ENCODE results near the gene FKBP2.
"Not testable (repeated sequence)": the region's sequence is repeated elsewhere in the genome, so short reads cannot be mapped to it uniquely, and the experiment has no call there.

Gene FKBP2

GRCh38 chr11:64234647-64235379 lies 6.1 kb upstream of the FKBP2 start:
- peak; percentile 51 for DNase-seq (ENCODE audit: low spot score)

- DNase-seq (ENCODE audit: low spot score), result no peak
These were observed 5.3 kb upstream of the FKBP2 start for GRCh38 chr11:64235437-64236161.

- no peak for DNase-seq (ENCODE audit: low spot score)
These were observed 3.4 kb upstream of the FKBP2 start for GRCh38 chr11:64237484-64237951.

GRCh38 chr11:64238076-64238475 lies 2.8 kb upstream of the FKBP2 start:
- no peak for DNase-seq (ENCODE audit: low spot score)

- no peak for DNase-seq (ENCODE audit: low spot score)
These were observed 1.9 kb upstream of the FKBP2 start for GRCh38 chr11:64238999-64239398.

GRCh38 chr11:64239662-64240434 lies 1.0 kb upstream of the FKBP2 start:
- DNase-seq (ENCODE audit: low spot score), result no peak

GRCh38 chr11:64241241-64241490 lies 271 bp downstream of the FKBP2 start:
- peak; percentile 97 for DNase-seq (ENCODE audit: low spot score)

GRCh38 chr11:64241491-64242374 lies 838 bp downstream of the FKBP2 start:
- peak; percentile 66 for DNase-seq (ENCODE audit: low spot score)

GRCh38 chr11:64243236-64243854 lies 2.5 kb downstream of the FKBP2 start:
- DNase-seq (ENCODE audit: low spot score), result no peak

- no peak for DNase-seq (ENCODE audit: low spot score)
These were observed 3.2 kb downstream of the FKBP2 start for GRCh38 chr11:64244107-64244506.

GRCh38 chr11:64244966-64245365 lies 4.1 kb downstream of the FKBP2 start:
- DNase-seq (ENCODE audit: low spot score), result no peak

GRCh38 chr11:64245401-64245796 lies 4.5 kb downstream of the FKBP2 start:
- no peak for DNase-seq (ENCODE audit: low spot score)

GRCh38 chr11:64245797-64246620 lies 5.1 kb downstream of the FKBP2 start:
- DNase-seq (ENCODE audit: low spot score), result peak; percentile 96

- not testable (repeated sequence) for DNase-seq (ENCODE audit: low spot score)
These were observed 5.7 kb downstream of the FKBP2 start for GRCh38 chr11:64246621-64246870.

- DNase-seq (ENCODE audit: low spot score), result peak; percentile 96
These were observed 6.2 kb downstream of the FKBP2 start, which contains the start of gene PPP1R14B for GRCh38 chr11:64246871-64247728. Gene PPP1R14B, minus strand, starts transcription at chr11:64246943. Its CDS starts 270 bp downstream, at chr11:64246673.

GRCh38 chr11:64247729-64248531 lies 7.0 kb downstream of the FKBP2 start:
- DNase-seq (ENCODE audit: low spot score), result no peak

- no peak for DNase-seq (ENCODE audit: low spot score)
These were observed 7.7 kb downstream of the FKBP2 start for GRCh38 chr11:64248578-64248977.

- DNase-seq (ENCODE audit: low spot score), result no peak
These were observed 8.1 kb downstream of the FKBP2 start for GRCh38 chr11:64249038-64249437.

Data from hepatic stellate cell (primary cell).